MM.1S (cell line): Measurements from ENCODE around the gene DMXL2.
"Not testable (repeated sequence)": the region's sequence is repeated elsewhere in the genome, so short reads cannot be mapped to it uniquely, and the experiment has no call there.

ENCODE experiments used
- DNase-seq: peaks from one replicate; pipeline ENCODE4 v3.0.0-alpha.2; 2015
- H2AFZ ChIP-seq: fragments of 300-600 bp; sonication (generic); 2 replicates; pipeline ENCODE4 v1.6.0; 2016; ENCODE audit warnings: antibody characterized with exemption, low read length
- H3F3A ChIP-seq: fragments of 300-600 bp; sonication (generic); 2 replicates; pipeline ENCODE4 v1.6.1; 2016; ENCODE audit warnings: mild to moderate bottlenecking, antibody characterized with exemption, low read length, moderate library complexity, mixed read lengths; ENCODE audit not compliant: insufficient read depth
- H3K27ac ChIP-seq: fragments of 300-600 bp; sonication (generic); 2 replicates; pipeline ENCODE4 v1.5.1; 2016; ENCODE audit warnings: mild to moderate bottlenecking, low read length
- H3K27me3 ChIP-seq: fragments of 300-600 bp; sonication (generic); replicated peaks from 2 replicates; pipeline ENCODE4 v1.6.0; 2016; ENCODE audit warnings: low read length; ENCODE audit not compliant: insufficient read depth
- H3K36me3 ChIP-seq: fragments of 300-600 bp; sonication (generic); replicated peaks from 2 replicates; pipeline ENCODE4 v1.6.1; 2016; ENCODE audit warnings: mild to moderate bottlenecking, low read length, mixed read lengths; ENCODE audit not compliant: insufficient read depth
- H3K4me1 ChIP-seq: fragments of 300-600 bp; sonication (generic); 2 replicates; pipeline ENCODE4 v1.6.1; 2016; ENCODE audit warnings: low read length, mixed read lengths
- H3K4me2 ChIP-seq: fragments of 300-600 bp; sonication (generic); 2 replicates; pipeline ENCODE4 v1.6.0; 2016; ENCODE audit warnings: low read depth, low read length
- H3K4me3 ChIP-seq: fragments of 300-600 bp; sonication (generic); 2 replicates; pipeline ENCODE4 v1.5.1; 2016; ENCODE audit warnings: low read length, mixed read lengths
- H3K79me2 ChIP-seq: fragments of 300-600 bp; sonication (generic); 2 replicates; pipeline ENCODE4 v1.6.1; 2016; ENCODE audit warnings: mixed run types, low read length, mixed read lengths
- H3K9ac ChIP-seq: fragments of 300-600 bp; sonication (generic); 2 replicates; pipeline ENCODE4 v1.6.1; 2016; ENCODE audit warnings: low read length, mixed read lengths
- H3K9me2 ChIP-seq: fragments of 300-600 bp; sonication (generic); replicated peaks from 2 replicates; pipeline ENCODE4 v1.6.1; 2016; ENCODE audit warnings: mild to moderate bottlenecking, low read length, mixed read lengths; ENCODE audit not compliant: insufficient read depth
- H3K9me3 ChIP-seq: fragments of 300-600 bp; sonication (generic); replicated peaks from 2 replicates; pipeline ENCODE4 v1.6.1; 2016; ENCODE audit warnings: mild to moderate bottlenecking, low read length, mixed read lengths; ENCODE audit not compliant: insufficient read depth
- H4K20me1 ChIP-seq: fragments of 300-600 bp; sonication (generic); 2 replicates; pipeline ENCODE4 v1.6.1; 2016; ENCODE audit warnings: mild to moderate bottlenecking, low read length, moderate library complexity, mixed read lengths; ENCODE audit not compliant: insufficient read depth
- CTCF ChIP-seq: fragments of 300-600 bp; sonication (generic); IDR thresholded peaks from 2 replicates; pipeline ENCODE4 v1.5.1; 2016; ENCODE audit warnings: antibody characterized with exemption, low read length, mixed read lengths
- EZH2 ChIP-seq: fragments of 300-600 bp; sonication (generic); optimal IDR thresholded peaks from 2 replicates; pipeline ENCODE3; 2017; ENCODE audit warnings: low read depth, mild to moderate bottlenecking, antibody characterized with exemption, low read length, mixed read lengths
- EZH2phosphoT487 ChIP-seq: fragments of 300-600 bp; sonication (generic); IDR thresholded peaks from 2 replicates; pipeline ENCODE4 v1.6.1; 2018; ENCODE audit warnings: antibody characterized with exemption, low read length

The DMXL2 gene

GRCh38 chr15:51649659-51650521, 27.3 kb upstream of the DMXL2 start:
- Histone ChIP-seq H3K79me2 (no peaks in the 10 kb centered on the region), H3K9ac (no peak overlapping the region), H3K27ac (no peak overlapping the region), H3K4me3 (no peak overlapping the region), H3K4me2 (no peak overlapping the region), H2AFZ (no peak overlapping the region), H3F3A (no peaks in the 10 kb centered on the region), H4K20me1 (no peaks in the 10 kb centered on the region), H3K4me1 (no peaks in the 10 kb centered on the region), H3K36me3 (no peaks in the 10 kb centered on the region), H3K9me3 (no peaks in the 10 kb centered on the region), H3K9me2 (no peaks in the 10 kb centered on the region), H3K27me3 (no peaks in the 10 kb centered on the region)
- peak; percentile 71 for DNase-seq
- peak; percentile 81 for TF ChIP-seq CTCF
- TF ChIP-seq EZH2: no peak

- H3K9ac ChIP-seq, H3K27ac ChIP-seq, H3K4me2 ChIP-seq, H3K27me3 ChIP-seq, DNase-seq, H3F3A ChIP-seq, H3K9me3 ChIP-seq, H3K9me2 ChIP-seq, H3K36me3 ChIP-seq, H2AFZ ChIP-seq, H3K4me1 ChIP-seq, H4K20me1 ChIP-seq, H3K79me2 ChIP-seq, H3K4me3 ChIP-seq: not testable (repeated sequence)
These were observed 26.1 kb upstream of the DMXL2 start for GRCh38 chr15:51648643-51649042.

GRCh38 chr15:51648101-51648500, 25.5 kb upstream of the DMXL2 start:
- H3K4me3 ChIP-seq, H3K27ac ChIP-seq, H3K27me3 ChIP-seq, H2AFZ ChIP-seq, H3K9ac ChIP-seq, H3K4me1 ChIP-seq, H3K36me3 ChIP-seq, H3K79me2 ChIP-seq, H4K20me1 ChIP-seq, H3F3A ChIP-seq, H3K9me3 ChIP-seq, H3K9me2 ChIP-seq, H3K4me2 ChIP-seq, DNase-seq: not testable (repeated sequence)

GRCh38 chr15:51647128-51647562, 24.6 kb upstream of the DMXL2 start:
- no peak overlapping the region for H3K27ac ChIP-seq
- H3K36me3 ChIP-seq: no peaks in the 10 kb centered on the region
- H3F3A ChIP-seq: no peaks in the 10 kb centered on the region
- TF ChIP-seq EZH2phosphoT487 (no peak), CTCF (no peak), EZH2 (no peak)
- no peak overlapping the region for H3K4me2 ChIP-seq
- H3K79me2 ChIP-seq: no peaks in the 10 kb centered on the region
- H4K20me1 ChIP-seq: no peaks in the 10 kb centered on the region
- no peak overlapping the region for H2AFZ ChIP-seq
- H3K9ac ChIP-seq: no peak overlapping the region
- H3K27me3 ChIP-seq: no peaks in the 10 kb centered on the region
- H3K9me2 ChIP-seq: no peaks in the 10 kb centered on the region
- no peak for DNase-seq
- H3K9me3 ChIP-seq: no peaks in the 10 kb centered on the region
- no peak overlapping the region for H3K4me3 ChIP-seq
- H3K4me1 ChIP-seq: no peaks in the 10 kb centered on the region
